Breast epithelium (tissue), 4 donors: ENCODE data around the gene CNOT2. TPM values are rescaled to one million over a fixed set of nuclear protein-coding genes. Genes with fewer than 3 reads are reported as not detected.

Experiments used
- DNase-seq, 2 donors: peaks; one replicate each; pipeline ENCODE4 v3.0.0-alpha.2; 2019; ENCODE audit warnings: low spot score in 2 of 2
- H3K27ac ChIP-seq, 2 donors: fragments of 200-600 bp; sonication (generic) in 1 of 2; one replicate each; pipeline ENCODE4 v1.5.1; 2016 to 2019; ENCODE audit warnings: mild to moderate bottlenecking in 1 of 2
- H3K27me3 ChIP-seq, 2 donors: fragments of 200-600 bp; sonication (generic) in 1 of 2; one replicate each; pipeline versions ENCODE4 v1.5.1 to v1.6.0; 2017 to 2019; ENCODE audit warnings: control low read depth in 1 of 2, mild to moderate bottlenecking in 1 of 2
- H3K36me3 ChIP-seq: fragments of 200-600 bp; one replicate; pipeline ENCODE4 v1.5.1; 2019
- H3K4me1 ChIP-seq, 2 donors: fragments of 200-600 bp; sonication (generic); one replicate each; pipeline ENCODE4 v1.5.1; 2016 to 2019; ENCODE audit warnings: control low read depth in 1 of 2
- H3K4me3 ChIP-seq, 3 donors: fragments of 200-600 bp; sonication (generic); 1 replicate in 2 of 3; 2 replicates in 1 of 3; pipeline ENCODE4 v1.5.1; 2016 to 2019; ENCODE audit warnings: mild to moderate bottlenecking in 3 of 3, moderate library complexity in 2 of 3
- H3K9me3 ChIP-seq, 2 donors: fragments of 200-600 bp; sonication (generic) in 1 of 2; one replicate each; pipeline ENCODE4 v1.5.1; 2016 to 2019; ENCODE audit warnings: control low read depth in 1 of 2
- POLR2A ChIP-seq: fragments of 450-650 bp; IDR thresholded peaks from one replicate; pipeline ENCODE4 v1.6.1; 2016; ENCODE audit warnings: antibody characterized with exemption, mild to moderate bottlenecking, moderate library complexity
- POLR2AphosphoS5 ChIP-seq, 3 donors: sonication (generic); formaldehyde crosslinking; IDR thresholded peaks; one replicate each; pipeline ENCODE4 v1.6.1; 2017; ENCODE audit warnings: antibody characterized with exemption in 3 of 3
- intact Hi-C: fragments of 100-400 bp; cut with DNase I; formaldehyde crosslinking; loops from one replicate; pipeline ENCODE4 v1.15.1; 2023; ENCODE audit warnings: low total_unique reads
- total RNA-seq, 3 donors: library from RNA; depleted of rRNA; stranded (reverse); fragments of >200 nt; gene quantifications; one replicate each; pipeline ENCODE4 v1.1.0, GENCODE V29; 2016
- TF ChIP-seq, protein P1 (sequence below), 3 donors: fragments of 450-650 bp; IDR thresholded peaks; one replicate each; pipeline ENCODE4 v1.5.1; 2016 to 2017; ENCODE audit warnings: antibody characterized with exemption in 3 of 3, mild to moderate bottlenecking in 3 of 3, moderate library complexity in 3 of 3

The CNOT2 gene
- total RNA-seq, 3 donors from 2014 or later = 132 to 275 (median 191) TPM

DNA sequence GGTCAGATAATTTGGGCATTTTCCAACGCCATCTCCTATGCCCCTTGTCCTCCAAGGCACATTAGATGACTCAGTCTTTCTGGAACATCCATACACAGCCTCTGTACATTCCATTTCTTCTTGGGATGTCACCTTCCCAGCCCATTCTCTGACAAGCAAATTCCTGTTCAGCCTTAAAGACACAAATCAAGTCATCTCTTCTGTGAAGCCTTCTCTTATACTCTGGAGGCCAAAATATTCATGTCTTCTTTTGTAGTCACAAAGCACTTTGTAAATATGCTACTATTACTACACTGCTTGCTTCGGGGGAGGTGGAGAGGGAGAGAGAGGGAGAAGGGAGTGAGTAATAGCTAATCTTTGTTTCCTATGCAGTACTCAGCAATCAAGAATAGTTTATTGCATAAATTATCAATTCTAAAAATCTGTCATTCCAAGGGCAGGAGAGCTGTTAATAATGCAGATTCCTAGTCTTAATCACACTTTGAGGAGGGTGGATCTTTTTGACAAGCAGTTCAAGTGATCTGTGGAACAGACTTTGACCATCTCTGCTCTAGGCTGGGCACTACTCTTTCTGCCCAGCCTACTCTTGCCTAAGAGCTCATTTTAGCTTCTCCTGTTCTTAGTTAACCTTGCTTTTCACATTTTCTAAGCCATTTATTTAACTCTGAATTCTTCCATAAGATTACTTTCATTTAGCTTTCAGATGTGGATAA, 150.7 kb downstream of the CNOT2 start:
- H3K9me3 ChIP-seq = no peaks in the 10 kb centered on the region
- H3K4me3 ChIP-seq = no peak overlapping the region
- intact Hi-C loops = no loop called here
- H3K27me3 ChIP-seq = no peaks in the 10 kb centered on the region
- no peaks in the 10 kb centered on the region for H3K4me1 ChIP-seq
- TF ChIP-seq POLR2AphosphoS5 (IDR thresholded peaks at IDR 0.05) = no peak
- TF ChIP-seq, protein P1, sequence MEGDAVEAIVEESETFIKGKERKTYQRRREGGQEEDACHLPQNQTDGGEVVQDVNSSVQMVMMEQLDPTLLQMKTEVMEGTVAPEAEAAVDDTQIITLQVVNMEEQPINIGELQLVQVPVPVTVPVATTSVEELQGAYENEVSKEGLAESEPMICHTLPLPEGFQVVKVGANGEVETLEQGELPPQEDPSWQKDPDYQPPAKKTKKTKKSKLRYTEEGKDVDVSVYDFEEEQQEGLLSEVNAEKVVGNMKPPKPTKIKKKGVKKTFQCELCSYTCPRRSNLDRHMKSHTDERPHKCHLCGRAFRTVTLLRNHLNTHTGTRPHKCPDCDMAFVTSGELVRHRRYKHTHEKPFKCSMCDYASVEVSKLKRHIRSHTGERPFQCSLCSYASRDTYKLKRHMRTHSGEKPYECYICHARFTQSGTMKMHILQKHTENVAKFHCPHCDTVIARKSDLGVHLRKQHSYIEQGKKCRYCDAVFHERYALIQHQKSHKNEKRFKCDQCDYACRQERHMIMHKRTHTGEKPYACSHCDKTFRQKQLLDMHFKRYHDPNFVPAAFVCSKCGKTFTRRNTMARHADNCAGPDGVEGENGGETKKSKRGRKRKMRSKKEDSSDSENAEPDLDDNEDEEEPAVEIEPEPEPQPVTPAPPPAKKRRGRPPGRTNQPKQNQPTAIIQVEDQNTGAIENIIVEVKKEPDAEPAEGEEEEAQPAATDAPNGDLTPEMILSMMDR (IDR thresholded peaks at IDR 0.05) = no peak
- no peak for TF ChIP-seq POLR2A
- no peak overlapping the region for H3K27ac ChIP-seq
- no peaks in the 10 kb centered on the region for H3K36me3 ChIP-seq
- DNase-seq = no peak

DNA sequence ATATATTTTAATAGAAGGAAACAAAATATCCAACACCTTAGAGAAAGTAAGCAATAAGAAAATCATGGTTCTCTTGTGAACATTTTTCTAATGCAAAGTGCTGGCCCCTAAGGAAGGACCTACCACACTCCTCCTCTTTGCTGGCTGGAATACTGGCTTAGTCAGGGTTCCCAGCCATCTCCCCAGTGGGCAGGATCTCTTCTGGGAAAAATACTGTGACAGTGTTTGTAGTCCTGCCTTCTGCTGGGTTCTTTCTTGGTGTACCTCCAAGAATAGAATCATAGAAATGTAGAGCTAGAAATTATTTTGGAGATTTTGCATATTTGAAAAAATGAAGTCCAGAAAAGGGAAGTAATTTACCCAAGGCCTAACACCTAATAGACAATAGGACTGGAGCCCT, 154.8 kb downstream of the CNOT2 start:
- no peak overlapping the region for H3K4me3 ChIP-seq
- intact Hi-C loops = no loop called here
- no peak for TF ChIP-seq POLR2A
- TF ChIP-seq, protein P1 (IDR thresholded peaks at IDR 0.05) = no peak
- no peak for TF ChIP-seq POLR2AphosphoS5 (IDR thresholded peaks at IDR 0.05)
- no peak overlapping the region for H3K27ac ChIP-seq
- no peak for DNase-seq
- no peaks in the 10 kb centered on the region for H3K4me1 ChIP-seq
- H3K36me3 ChIP-seq = no peaks in the 10 kb centered on the region
- no peaks in the 10 kb centered on the region for H3K9me3 ChIP-seq
- no peaks in the 10 kb centered on the region for H3K27me3 ChIP-seq

DNA sequence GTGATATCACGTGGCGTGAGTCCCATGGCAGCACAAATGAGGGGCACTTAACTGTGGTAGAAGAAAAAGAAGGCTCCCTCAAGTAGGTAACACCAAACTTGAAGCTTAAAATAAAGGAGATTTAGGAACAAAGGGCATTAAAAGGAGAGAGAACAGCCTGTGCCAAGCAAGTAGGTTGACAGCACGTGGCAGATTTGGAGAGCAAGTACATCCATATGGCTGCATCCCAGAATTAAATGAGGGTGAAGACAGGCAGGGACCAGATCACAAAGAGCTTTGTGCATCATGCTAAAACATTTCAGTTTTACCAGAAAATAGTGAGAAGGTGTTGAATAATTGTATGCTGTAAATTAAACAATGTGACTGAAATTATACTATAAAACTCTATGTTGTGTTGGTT, 155.6 kb downstream of the CNOT2 start:
- TF ChIP-seq POLR2A (no peak), POLR2AphosphoS5 (IDR thresholded peaks at IDR 0.05) (no peak)
- TF ChIP-seq, protein P1 (IDR thresholded peaks at IDR 0.05) = no peak
- intact Hi-C loops = no loop called here
- H3K27me3 ChIP-seq = no peaks in the 10 kb centered on the region
- no peak overlapping the region for H3K4me3 ChIP-seq
- no peaks in the 10 kb centered on the region for H3K4me1 ChIP-seq
- no peaks in the 10 kb centered on the region for H3K36me3 ChIP-seq
- no peaks in the 10 kb centered on the region for H3K9me3 ChIP-seq
- DNase-seq = no peak
- no peak overlapping the region for H3K27ac ChIP-seq

DNA sequence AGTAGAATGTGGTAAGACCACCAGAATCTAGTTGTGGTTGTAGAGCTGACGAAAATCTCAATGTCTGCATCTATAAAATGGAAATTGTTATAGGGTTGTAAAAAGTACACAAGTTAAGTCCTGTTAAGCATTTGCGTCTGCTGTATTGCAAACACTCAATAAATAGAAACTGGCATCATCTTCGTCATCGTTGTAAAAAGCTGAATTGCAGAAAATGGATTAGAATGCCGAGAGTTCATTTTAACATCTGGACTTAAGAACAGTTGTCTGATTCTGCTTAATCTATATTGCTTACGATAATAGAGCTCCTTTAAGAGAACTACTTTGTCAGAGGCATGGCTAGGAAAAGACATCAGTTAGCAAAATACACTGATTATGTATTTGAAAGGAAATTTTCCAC, 156.1 kb downstream of the CNOT2 start:
- no peak overlapping the region for H3K4me3 ChIP-seq
- H3K36me3 ChIP-seq = no peaks in the 10 kb centered on the region
- H3K27me3 ChIP-seq = no peaks in the 10 kb centered on the region
- H3K27ac ChIP-seq = no peak overlapping the region
- TF ChIP-seq POLR2A = no peak
- TF ChIP-seq POLR2AphosphoS5 (IDR thresholded peaks at IDR 0.05) = no peak
- TF ChIP-seq, protein P1 (IDR thresholded peaks at IDR 0.05) = no peak
- intact Hi-C loops = no loop called here
- DNase-seq = no peak
- no peaks in the 10 kb centered on the region for H3K9me3 ChIP-seq
- no peaks in the 10 kb centered on the region for H3K4me1 ChIP-seq

DNA sequence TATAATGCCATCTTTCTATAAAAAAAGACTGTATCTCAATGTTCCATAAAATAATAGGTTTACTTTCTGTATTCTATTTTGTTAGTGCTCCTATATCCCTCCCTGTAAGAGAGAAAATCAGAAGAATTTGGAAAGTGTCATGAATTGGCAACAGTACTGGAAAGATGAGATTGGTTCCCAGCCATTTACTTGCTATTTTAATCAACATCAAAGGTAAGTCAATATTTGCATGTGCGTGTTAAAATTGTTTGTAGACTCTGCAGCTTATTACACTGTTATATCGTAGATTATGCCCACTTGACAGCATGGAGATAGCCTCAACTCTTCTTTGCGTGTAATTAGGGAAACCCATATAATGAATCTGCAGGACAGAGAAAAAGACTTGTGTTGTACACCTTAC, 156.9 kb downstream of the CNOT2 start:
- no peaks in the 10 kb centered on the region for H3K27me3 ChIP-seq
- DNase-seq = no peak
- H3K36me3 ChIP-seq = no peaks in the 10 kb centered on the region
- H3K27ac ChIP-seq = no peak overlapping the region
- no peak overlapping the region for H3K4me3 ChIP-seq
- no peak for TF ChIP-seq POLR2AphosphoS5 (IDR thresholded peaks at IDR 0.05)
- TF ChIP-seq, protein P1 (IDR thresholded peaks at IDR 0.05) = no peak
- no peak for TF ChIP-seq POLR2A
- no peaks in the 10 kb centered on the region for H3K4me1 ChIP-seq
- H3K9me3 ChIP-seq = no peaks in the 10 kb centered on the region
- intact Hi-C loops = no loop called here
